Uterine smooth muscle cell (primary cell): ENCODE results near the gene USP36. TPM values are rescaled to one million over a fixed set of nuclear protein-coding genes. Genes with fewer than 3 reads are reported as not detected.

Source experiments
- total RNA-seq: library from RNA; depleted of rRNA; stranded (reverse); fragments of >200 nt; gene quantifications from 2 replicates; pipeline ENCODE4 v1.2.3, GENCODE V29; 2014

Gene USP36
- 28.2 and 37.0 TPM in 2 replicates for total RNA-seq

DNA sequence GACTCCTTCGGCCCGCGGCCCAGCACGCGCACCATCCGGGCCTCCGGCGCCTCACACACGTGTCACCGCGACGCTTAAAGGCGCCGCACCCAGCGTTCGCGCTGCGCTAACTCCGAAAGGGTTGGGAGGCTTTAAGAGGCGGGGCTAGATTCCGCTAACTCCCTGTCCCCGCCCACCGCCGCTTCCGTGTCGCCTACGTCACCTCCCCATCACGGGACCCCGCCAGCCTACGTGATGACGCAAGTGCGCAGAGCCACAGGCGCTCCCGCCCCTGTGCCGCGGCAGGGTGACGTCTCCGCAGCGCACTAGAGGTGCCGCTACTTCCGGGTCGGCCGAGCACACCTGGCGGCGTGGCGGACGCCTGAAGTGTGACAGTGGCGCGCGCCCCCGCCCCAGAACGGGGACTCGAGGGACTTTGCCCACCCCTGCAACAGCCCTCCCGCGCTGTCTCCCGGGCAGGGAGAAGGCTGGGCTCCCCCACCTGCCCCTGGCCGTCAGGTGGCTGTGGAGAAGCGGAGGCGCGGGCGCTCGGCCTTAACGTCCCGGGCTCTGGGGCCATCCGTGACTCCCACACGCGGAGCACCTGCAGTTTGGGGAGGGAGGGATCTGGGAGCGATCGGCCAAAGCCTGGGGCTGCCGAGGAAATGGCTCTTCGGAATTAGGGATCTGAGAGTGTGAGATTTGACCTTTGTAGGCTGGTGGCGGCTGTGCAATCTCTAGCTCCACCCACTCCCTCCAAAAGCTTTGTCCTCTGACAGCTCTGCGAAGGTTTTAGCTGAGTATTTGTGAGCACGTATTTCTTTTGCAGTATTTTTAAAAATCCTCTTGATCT lies at the start of gene USP36:
TSS of gene USP36 (minus strand) at position 35 of the 832 bp plus-strand sequence. CDS start 4,451 bp downstream, outside the sequence.

DNA sequence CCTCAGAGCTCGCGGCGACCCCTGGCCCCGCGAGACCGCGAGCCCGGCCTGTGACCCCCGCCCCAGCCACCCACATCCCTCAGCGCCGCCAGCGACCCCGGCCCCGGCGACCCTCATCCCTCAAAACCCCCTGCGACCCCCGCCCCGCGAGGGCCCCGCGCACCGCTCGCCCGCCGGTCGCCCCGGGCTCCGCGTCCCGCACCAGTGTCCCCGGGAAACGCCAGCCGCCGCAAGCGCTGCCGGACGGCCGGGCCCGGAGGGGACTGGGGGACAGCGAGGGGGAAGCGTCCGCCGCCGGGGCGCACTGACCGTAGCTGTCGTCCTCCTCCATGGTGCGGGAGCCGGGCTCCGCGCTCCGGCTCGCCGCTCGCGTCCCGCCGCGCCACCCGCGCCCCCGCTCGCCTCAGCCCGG lies 58.7 kb downstream of the USP36 start, which contains the start of gene CYTH1:
TSS of gene CYTH1 (minus strand) at position 381 of the 412 bp plus-strand sequence. CDS start at position 331, 50 bp downstream.

Other genes with a start within 250 kb of the USP36 start
- 9.0 and 10.5 TPM in 2 replicates for gene CYTH1, start 58.5 kb downstream of the USP36 start, total RNA-seq
- 4.6 and 5.6 TPM in 2 replicates for gene CEP295NL, start 62.4 kb upstream of the USP36 start, total RNA-seq
- gene TIMP2, start 84.6 kb upstream of the USP36 start, total RNA-seq, result 80.0 and 152 TPM in 2 replicates
- gene LGALS3BP, start 139.1 kb upstream of the USP36 start, total RNA-seq, result 206 and 456 TPM in 2 replicates
- gene CANT1, start 168.9 kb upstream of the USP36 start, total RNA-seq, result 69.7 and 94.5 TPM in 2 replicates
- 4.8 and 21.0 TPM in 2 replicates for gene C1QTNF1, start 183.4 kb upstream of the USP36 start, total RNA-seq
- gene ENGASE, start 234.0 kb upstream of the USP36 start, total RNA-seq, result 10.7 and 19.9 TPM in 2 replicates